K562 (cell line): Measurements from ENCODE around the gene SIGLEC1. TPM values are rescaled to one million over a fixed set of nuclear protein-coding genes. Genes with fewer than 3 reads are reported as not detected.

Experiments
- BHLHE40 ChIP-seq: IDR thresholded peaks from 2 replicates; pipeline ENCODE4 v1.6.1; 2011; ENCODE audit warnings: low read length, improper control_type of control experiment
- DIDO1 ChIP-seq: fragments of 450-650 bp; IDR thresholded peaks from 2 replicates; pipeline ENCODE4 v1.6.1; 2016; ENCODE audit warnings: low read depth, missing biosample characterization, missing genetic modification characterization
- EGR1 ChIP-seq: fragments of 450-650 bp; conservative IDR thresholded peaks from 2 replicates; pipeline ENCODE4 v1.6.1; 2017; ENCODE audit warnings: mild to moderate bottlenecking
- ESRRA ChIP-seq: fragments of 450-650 bp; IDR thresholded peaks from 2 replicates; pipeline ENCODE4 v1.6.1; 2014; ENCODE audit warnings: low read depth, mild to moderate bottlenecking, moderate library complexity, borderline replicate concordance
- FOSL1 ChIP-seq: fragments of 200-800 bp; sonication (Bioruptor generic); conservative IDR thresholded peaks from 2 replicates; pipeline ENCODE4 v1.6.1; 2016; ENCODE audit warnings: missing genetic modification characterization, missing compliant biosample characterization
- SRSF3 ChIP-seq: fragments of 200-400 bp; formaldehyde crosslinking; IDR thresholded peaks from 2 replicates; pipeline ENCODE4 v1.6.1; 2016; ENCODE audit warnings: mild to moderate bottlenecking, low read length, moderate library complexity; ENCODE audit not compliant: insufficient read depth
- ZNF696 ChIP-seq: fragments of 250-450 bp; sonication (Bioruptor Pico); conservative IDR thresholded peaks from 2 replicates; pipeline ENCODE4 v1.4.0; 2020; ENCODE audit warnings: mild to moderate bottlenecking, moderate library complexity
- polyA plus RNA-seq, 8 experiments: library from polyadenylated mRNA; depleted of rRNA in 4 of 8; stranded (reverse) in 5 of 8; unstranded in 3 of 8; fragments of >200 nt; fragmentation: Nextera tagmentation in 2 of 8; fragmentation: Illumina TruSeq in 1 of 8; extraction: Ambion mirVana in 2 of 8; extraction: Trizol in 1 of 8; gene quantifications; 2 replicates each; pipeline versions ENCODE4 v1.2.1 to v1.2.3, GENCODE V29; 2011 to 2014; ENCODE audit warnings: inconsistent platforms in 1 of 8, missing spikeins in 1 of 8
- total RNA-seq, 7 experiments: library from RNA; depleted of rRNA in 6 of 7; stranded (reverse); fragments of >200 nt in 6 of 7; fragmentation: Illumina TruSeq in 2 of 7; extraction: Trizol in 2 of 7; gene quantifications; 2 replicates each; pipeline versions ENCODE4 v1.2.1 to v1.2.3, GENCODE V29; 2011 to 2021; ENCODE audit warnings: low replicate concordance in 1 of 7
- TF ChIP-seq, protein P1 (sequence below): fragments of 150-350 bp; conservative IDR thresholded peaks from 2 replicates; pipeline ENCODE4 v1.6.1; 2014; ENCODE audit warnings: low read length
- TF ChIP-seq, protein P2 (sequence below): fragments of 450-650 bp; IDR thresholded peaks from 2 replicates; pipeline ENCODE4 v1.6.1; 2017; ENCODE audit warnings: antibody characterized with exemption, mild to moderate bottlenecking

SIGLEC1 gene
- total and polyA plus RNA-seq, 9 of the 15 experiments (the other 6 are each of a cell fraction or from before 2014, with no cell fraction given), result 0.05 to 0.07 TPM; not detected in 7

DNA sequence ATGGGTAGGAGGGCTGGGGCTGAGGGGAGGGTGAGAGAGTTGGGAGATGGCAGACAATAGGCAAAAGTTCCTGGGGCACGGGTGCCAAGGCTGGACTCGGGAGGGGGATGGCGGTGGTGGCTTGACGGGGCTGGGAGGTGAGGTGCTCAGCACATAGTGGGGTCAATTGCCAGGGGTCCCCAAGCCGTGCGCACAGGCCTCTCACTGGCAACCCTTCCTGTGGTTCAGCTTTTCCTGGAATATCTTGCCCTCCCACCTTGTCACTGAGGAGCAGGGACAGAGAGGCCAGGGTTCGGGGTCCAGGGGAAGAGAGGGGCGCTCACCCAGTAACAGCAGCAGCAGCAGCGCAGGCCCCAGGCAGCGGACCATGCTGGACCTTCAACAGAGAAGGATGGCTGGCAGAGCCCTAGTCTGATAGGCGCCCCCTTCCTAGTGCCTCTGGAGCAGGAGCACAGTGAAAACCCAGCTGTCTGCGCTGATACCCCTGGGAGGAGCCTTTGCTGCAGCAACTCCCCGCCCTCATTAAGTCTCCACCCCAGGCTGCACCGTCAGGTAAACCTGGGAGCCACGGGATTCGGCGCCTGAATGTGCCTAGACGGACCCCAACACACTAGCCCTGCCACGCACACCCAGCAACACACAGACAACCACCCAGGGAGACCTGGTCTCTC, 49.2 kb downstream of the SIGLEC1 start, which contains the start of gene GFRA4 (continued):
- TF ChIP-seq BHLHE40, result no peak
- no peak for TF ChIP-seq EGR1
- TF ChIP-seq DIDO1 (tag), result no peak
- TF ChIP-seq ZNF696 (CRISPR knock-in tag), result no peak
- TF ChIP-seq, protein P1, sequence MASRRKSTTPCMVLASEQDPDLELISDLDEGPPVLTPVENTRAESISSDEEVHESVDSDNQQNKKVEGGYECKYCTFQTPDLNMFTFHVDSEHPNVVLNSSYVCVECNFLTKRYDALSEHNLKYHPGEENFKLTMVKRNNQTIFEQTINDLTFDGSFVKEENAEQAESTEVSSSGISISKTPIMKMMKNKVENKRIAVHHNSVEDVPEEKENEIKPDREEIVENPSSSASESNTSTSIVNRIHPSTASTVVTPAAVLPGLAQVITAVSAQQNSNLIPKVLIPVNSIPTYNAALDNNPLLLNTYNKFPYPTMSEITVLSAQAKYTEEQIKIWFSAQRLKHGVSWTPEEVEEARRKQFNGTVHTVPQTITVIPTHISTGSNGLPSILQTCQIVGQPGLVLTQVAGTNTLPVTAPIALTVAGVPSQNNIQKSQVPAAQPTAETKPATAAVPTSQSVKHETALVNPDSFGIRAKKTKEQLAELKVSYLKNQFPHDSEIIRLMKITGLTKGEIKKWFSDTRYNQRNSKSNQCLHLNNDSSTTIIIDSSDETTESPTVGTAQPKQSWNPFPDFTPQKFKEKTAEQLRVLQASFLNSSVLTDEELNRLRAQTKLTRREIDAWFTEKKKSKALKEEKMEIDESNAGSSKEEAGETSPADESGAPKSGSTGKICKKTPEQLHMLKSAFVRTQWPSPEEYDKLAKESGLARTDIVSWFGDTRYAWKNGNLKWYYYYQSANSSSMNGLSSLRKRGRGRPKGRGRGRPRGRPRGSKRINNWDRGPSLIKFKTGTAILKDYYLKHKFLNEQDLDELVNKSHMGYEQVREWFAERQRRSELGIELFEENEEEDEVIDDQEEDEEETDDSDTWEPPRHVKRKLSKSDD, result no peak
- no peak for TF ChIP-seq SRSF3
- no peak for TF ChIP-seq ESRRA
- no peak for TF ChIP-seq FOSL1 (tag)
- TF ChIP-seq, protein P2, sequence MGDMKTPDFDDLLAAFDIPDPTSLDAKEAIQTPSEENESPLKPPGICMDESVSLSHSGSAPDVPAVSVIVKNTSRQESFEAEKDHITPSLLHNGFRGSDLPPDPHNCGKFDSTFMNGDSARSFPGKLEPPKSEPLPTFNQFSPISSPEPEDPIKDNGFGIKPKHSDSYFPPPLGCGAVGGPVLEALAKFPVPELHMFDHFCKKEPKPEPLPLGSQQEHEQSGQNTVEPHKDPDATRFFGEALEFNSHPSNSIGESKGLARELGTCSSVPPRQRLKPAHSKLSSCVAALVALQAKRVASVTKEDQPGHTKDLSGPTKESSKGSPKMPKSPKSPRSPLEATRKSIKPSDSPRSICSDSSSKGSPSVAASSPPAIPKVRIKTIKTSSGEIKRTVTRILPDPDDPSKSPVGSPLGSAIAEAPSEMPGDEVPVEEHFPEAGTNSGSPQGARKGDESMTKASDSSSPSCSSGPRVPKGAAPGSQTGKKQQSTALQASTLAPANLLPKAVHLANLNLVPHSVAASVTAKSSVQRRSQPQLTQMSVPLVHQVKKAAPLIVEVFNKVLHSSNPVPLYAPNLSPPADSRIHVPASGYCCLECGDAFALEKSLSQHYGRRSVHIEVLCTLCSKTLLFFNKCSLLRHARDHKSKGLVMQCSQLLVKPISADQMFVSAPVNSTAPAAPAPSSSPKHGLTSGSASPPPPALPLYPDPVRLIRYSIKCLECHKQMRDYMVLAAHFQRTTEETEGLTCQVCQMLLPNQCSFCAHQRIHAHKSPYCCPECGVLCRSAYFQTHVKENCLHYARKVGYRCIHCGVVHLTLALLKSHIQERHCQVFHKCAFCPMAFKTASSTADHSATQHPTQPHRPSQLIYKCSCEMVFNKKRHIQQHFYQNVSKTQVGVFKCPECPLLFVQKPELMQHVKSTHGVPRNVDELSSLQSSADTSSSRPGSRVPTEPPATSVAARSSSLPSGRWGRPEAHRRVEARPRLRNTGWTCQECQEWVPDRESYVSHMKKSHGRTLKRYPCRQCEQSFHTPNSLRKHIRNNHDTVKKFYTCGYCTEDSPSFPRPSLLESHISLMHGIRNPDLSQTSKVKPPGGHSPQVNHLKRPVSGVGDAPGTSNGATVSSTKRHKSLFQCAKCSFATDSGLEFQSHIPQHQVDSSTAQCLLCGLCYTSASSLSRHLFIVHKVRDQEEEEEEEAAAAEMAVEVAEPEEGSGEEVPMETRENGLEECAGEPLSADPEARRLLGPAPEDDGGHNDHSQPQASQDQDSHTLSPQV, result no peak

Other genes with a start within 250 kb of the SIGLEC1 start
Only the 7 nearest of the 11 such genes appear.
- not detected in 2 replicates for gene GFRA4, start 49.2 kb downstream of the SIGLEC1 start, total RNA-seq (2014; rRNA removed)
- not detected in 2 replicates for gene GFRA4, start 49.2 kb downstream of the SIGLEC1 start, total RNA-seq (2014; rRNA removed; fragmentation: Illumina TruSeq; extraction: Trizol)
- not detected in 2 replicates for gene GFRA4, start 49.2 kb downstream of the SIGLEC1 start, total RNA-seq (2015; rRNA removed; fragmentation: Illumina TruSeq; extraction: Trizol)
- gene GFRA4, start 49.2 kb downstream of the SIGLEC1 start, total RNA-seq (2021), result not detected in 2 replicates
- not detected in 2 replicates for gene GFRA4, start 49.2 kb downstream of the SIGLEC1 start, polyA plus RNA-seq (2011; rRNA removed)
- not detected in 2 replicates for gene GFRA4, start 49.2 kb downstream of the SIGLEC1 start, polyA plus RNA-seq (2014; fragmentation: Illumina TruSeq; extraction: Trizol)
- gene GFRA4, start 49.2 kb downstream of the SIGLEC1 start, polyA plus RNA-seq (2014; fragmentation: Nextera tagmentation; extraction: Ambion mirVana), result not detected
- gene GFRA4, start 49.2 kb downstream of the SIGLEC1 start, polyA plus RNA-seq (2014; rRNA removed), result not detected in 2 replicates
- not detected in 2 replicates for gene ADAM33, start 30.6 kb downstream of the SIGLEC1 start, total RNA-seq (2014; rRNA removed)
- not detected in 2 replicates for gene ADAM33, start 30.6 kb downstream of the SIGLEC1 start, total RNA-seq (2014; rRNA removed; fragmentation: Illumina TruSeq; extraction: Trizol)
- gene ADAM33, start 30.6 kb downstream of the SIGLEC1 start, total RNA-seq (2015; rRNA removed; fragmentation: Illumina TruSeq; extraction: Trizol), result not detected in 2 replicates
- gene ADAM33, start 30.6 kb downstream of the SIGLEC1 start, total RNA-seq (2021), result not detected in 2 replicates
- not detected in 2 replicates for gene ADAM33, start 30.6 kb downstream of the SIGLEC1 start, polyA plus RNA-seq (2011; rRNA removed)
- not detected in 2 replicates for gene ADAM33, start 30.6 kb downstream of the SIGLEC1 start, polyA plus RNA-seq (2014; fragmentation: Illumina TruSeq; extraction: Trizol)
- gene ADAM33, start 30.6 kb downstream of the SIGLEC1 start, polyA plus RNA-seq (2014; fragmentation: Nextera tagmentation; extraction: Ambion mirVana), result not detected
- not detected in 2 replicates for gene ADAM33, start 30.6 kb downstream of the SIGLEC1 start, polyA plus RNA-seq (2014; rRNA removed)
- not detected in 2 replicates for gene HSPA12B, start 20.1 kb upstream of the SIGLEC1 start, total RNA-seq (2014; rRNA removed)
- not detected in 2 replicates for gene HSPA12B, start 20.1 kb upstream of the SIGLEC1 start, total RNA-seq (2014; rRNA removed; fragmentation: Illumina TruSeq; extraction: Trizol)
- gene HSPA12B, start 20.1 kb upstream of the SIGLEC1 start, total RNA-seq (2015; rRNA removed; fragmentation: Illumina TruSeq; extraction: Trizol), result not detected in 2 replicates
- 0.07 TPM in 1 of 2 replicates, not detected in the other for gene HSPA12B, start 20.1 kb upstream of the SIGLEC1 start, total RNA-seq (2021)
- gene HSPA12B, start 20.1 kb upstream of the SIGLEC1 start, polyA plus RNA-seq (2011; rRNA removed), result not detected in 2 replicates
- gene HSPA12B, start 20.1 kb upstream of the SIGLEC1 start, polyA plus RNA-seq (2014; fragmentation: Illumina TruSeq; extraction: Trizol), result 0.03 TPM in 1 of 2 replicates, not detected in the other
- not detected for gene HSPA12B, start 20.1 kb upstream of the SIGLEC1 start, polyA plus RNA-seq (2014; fragmentation: Nextera tagmentation; extraction: Ambion mirVana)
- not detected in 2 replicates for gene HSPA12B, start 20.1 kb upstream of the SIGLEC1 start, polyA plus RNA-seq (2014; rRNA removed)
- 65.7 and 101 TPM in 2 replicates for gene ADISSP, start 55.2 kb upstream of the SIGLEC1 start, total RNA-seq (2014; rRNA removed)
- 12.2 and 16.3 TPM in 2 replicates for gene ADISSP, start 55.2 kb upstream of the SIGLEC1 start, total RNA-seq (2014; rRNA removed; fragmentation: Illumina TruSeq; extraction: Trizol)
- gene ADISSP, start 55.2 kb upstream of the SIGLEC1 start, total RNA-seq (2015; rRNA removed; fragmentation: Illumina TruSeq; extraction: Trizol), result 34.5 and 35.8 TPM in 2 replicates
- gene ADISSP, start 55.2 kb upstream of the SIGLEC1 start, total RNA-seq (2021), result 70.6 and 79.9 TPM in 2 replicates
- 22.8 and 42.8 TPM in 2 replicates for gene ADISSP, start 55.2 kb upstream of the SIGLEC1 start, polyA plus RNA-seq (2011; rRNA removed)
- gene ADISSP, start 55.2 kb upstream of the SIGLEC1 start, polyA plus RNA-seq (2014; fragmentation: Illumina TruSeq; extraction: Trizol), result 23.4 and 63.9 TPM in 2 replicates
- gene ADISSP, start 55.2 kb upstream of the SIGLEC1 start, polyA plus RNA-seq (2014; fragmentation: Nextera tagmentation; extraction: Ambion mirVana), result 1 to 10 TPM; 1.4 to 4.9 TPM
- gene ADISSP, start 55.2 kb upstream of the SIGLEC1 start, polyA plus RNA-seq (2014; rRNA removed), result 37.2 and 53.4 TPM in 2 replicates
- gene SPEF1, start 68.8 kb upstream of the SIGLEC1 start, total RNA-seq (2014; rRNA removed), result not detected in 2 replicates
- not detected in 2 replicates for gene SPEF1, start 68.8 kb upstream of the SIGLEC1 start, total RNA-seq (2014; rRNA removed; fragmentation: Illumina TruSeq; extraction: Trizol)
- gene SPEF1, start 68.8 kb upstream of the SIGLEC1 start, total RNA-seq (2015; rRNA removed; fragmentation: Illumina TruSeq; extraction: Trizol), result not detected in 2 replicates
- not detected in 2 replicates for gene SPEF1, start 68.8 kb upstream of the SIGLEC1 start, total RNA-seq (2021)
- gene SPEF1, start 68.8 kb upstream of the SIGLEC1 start, polyA plus RNA-seq (2011; rRNA removed), result 0.04 TPM in 1 of 2 replicates, not detected in the other
- not detected in 2 replicates for gene SPEF1, start 68.8 kb upstream of the SIGLEC1 start, polyA plus RNA-seq (2014; fragmentation: Illumina TruSeq; extraction: Trizol)
- gene SPEF1, start 68.8 kb upstream of the SIGLEC1 start, polyA plus RNA-seq (2014; fragmentation: Nextera tagmentation; extraction: Ambion mirVana), result not detected
- not detected in 2 replicates for gene SPEF1, start 68.8 kb upstream of the SIGLEC1 start, polyA plus RNA-seq (2014; rRNA removed)
- 59.3 and 78.6 TPM in 2 replicates for gene CENPB, start 74.1 kb upstream of the SIGLEC1 start, total RNA-seq (2014; rRNA removed)
- gene CENPB, start 74.1 kb upstream of the SIGLEC1 start, total RNA-seq (2014; rRNA removed; fragmentation: Illumina TruSeq; extraction: Trizol), result 11.4 and 15.0 TPM in 2 replicates
- 36.0 and 36.5 TPM in 2 replicates for gene CENPB, start 74.1 kb upstream of the SIGLEC1 start, total RNA-seq (2015; rRNA removed; fragmentation: Illumina TruSeq; extraction: Trizol)
- 61.7 and 70.8 TPM in 2 replicates for gene CENPB, start 74.1 kb upstream of the SIGLEC1 start, total RNA-seq (2021)
- gene CENPB, start 74.1 kb upstream of the SIGLEC1 start, polyA plus RNA-seq (2011; rRNA removed), result 12.7 and 14.7 TPM in 2 replicates
- 24.9 and 30.8 TPM in 2 replicates for gene CENPB, start 74.1 kb upstream of the SIGLEC1 start, polyA plus RNA-seq (2014; fragmentation: Illumina TruSeq; extraction: Trizol)
- under 1 TPM; 0.17 to 0.20 TPM for gene CENPB, start 74.1 kb upstream of the SIGLEC1 start, polyA plus RNA-seq (2014; fragmentation: Nextera tagmentation; extraction: Ambion mirVana)
- gene CENPB, start 74.1 kb upstream of the SIGLEC1 start, polyA plus RNA-seq (2014; rRNA removed), result 26.1 and 28.9 TPM in 2 replicates
- gene CDC25B, start 83.7 kb upstream of the SIGLEC1 start, total RNA-seq (2014; rRNA removed), result 11.5 and 16.1 TPM in 2 replicates
- gene CDC25B, start 83.7 kb upstream of the SIGLEC1 start, total RNA-seq (2014; rRNA removed; fragmentation: Illumina TruSeq; extraction: Trizol), result 5.9 and 7.2 TPM in 2 replicates
- gene CDC25B, start 83.7 kb upstream of the SIGLEC1 start, total RNA-seq (2015; rRNA removed; fragmentation: Illumina TruSeq; extraction: Trizol), result 7.8 and 9.3 TPM in 2 replicates
- 31.4 and 35.7 TPM in 2 replicates for gene CDC25B, start 83.7 kb upstream of the SIGLEC1 start, total RNA-seq (2021)
- 9.5 and 25.1 TPM in 2 replicates for gene CDC25B, start 83.7 kb upstream of the SIGLEC1 start, polyA plus RNA-seq (2011; rRNA removed)
- gene CDC25B, start 83.7 kb upstream of the SIGLEC1 start, polyA plus RNA-seq (2014; fragmentation: Illumina TruSeq; extraction: Trizol), result 25.8 and 30.6 TPM in 2 replicates
- 1 to 10 TPM; 2.3 to 3.1 TPM for gene CDC25B, start 83.7 kb upstream of the SIGLEC1 start, polyA plus RNA-seq (2014; fragmentation: Nextera tagmentation; extraction: Ambion mirVana)
- gene CDC25B, start 83.7 kb upstream of the SIGLEC1 start, polyA plus RNA-seq (2014; rRNA removed), result 22.9 and 26.3 TPM in 2 replicates